Measurements from ENCODE around the gene SLC9A1. TPM values are rescaled to one million over a fixed set of nuclear protein-coding genes. Genes with fewer than 3 reads are reported as not detected.

The SLC9A1 gene
- total RNA-seq, 1 donor from 2014 or later = 21.9 TPM

DNA sequence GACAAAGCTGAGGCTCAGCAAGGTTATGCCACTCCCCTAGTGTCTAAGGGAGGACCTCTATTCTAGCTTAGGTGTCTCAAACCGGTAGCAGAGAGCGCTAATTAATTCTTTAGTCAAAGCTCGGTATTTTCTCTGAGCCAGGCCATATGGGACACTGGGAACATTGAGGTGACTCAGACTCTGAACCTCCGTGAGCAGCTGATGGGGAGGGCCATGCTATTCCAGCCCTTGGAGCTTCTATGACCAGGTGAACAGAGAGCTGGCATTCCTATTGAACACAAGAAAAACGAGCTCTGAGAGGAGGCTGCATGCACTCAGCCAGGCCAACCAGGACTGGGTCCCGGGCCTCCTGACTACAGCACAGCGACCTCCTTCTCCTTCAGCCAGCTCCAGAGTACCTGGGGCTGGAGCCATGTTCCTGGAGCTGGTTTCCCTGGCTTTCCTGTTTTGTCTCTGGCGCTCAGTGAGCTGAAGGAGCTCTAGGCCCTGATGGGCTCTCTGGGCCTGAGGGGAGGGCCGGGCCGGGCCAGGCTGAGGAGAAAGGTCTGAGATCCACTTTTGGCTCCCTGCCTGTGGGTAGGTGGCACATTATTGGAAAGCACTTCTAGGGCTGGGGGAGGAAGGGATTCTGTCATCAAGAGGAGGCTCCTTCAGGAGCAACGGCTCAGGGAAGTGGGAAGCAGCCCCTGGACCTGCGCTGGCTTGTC lies 37.0 kb downstream of the SLC9A1 start:
- TF ChIP-seq, protein P1, sequence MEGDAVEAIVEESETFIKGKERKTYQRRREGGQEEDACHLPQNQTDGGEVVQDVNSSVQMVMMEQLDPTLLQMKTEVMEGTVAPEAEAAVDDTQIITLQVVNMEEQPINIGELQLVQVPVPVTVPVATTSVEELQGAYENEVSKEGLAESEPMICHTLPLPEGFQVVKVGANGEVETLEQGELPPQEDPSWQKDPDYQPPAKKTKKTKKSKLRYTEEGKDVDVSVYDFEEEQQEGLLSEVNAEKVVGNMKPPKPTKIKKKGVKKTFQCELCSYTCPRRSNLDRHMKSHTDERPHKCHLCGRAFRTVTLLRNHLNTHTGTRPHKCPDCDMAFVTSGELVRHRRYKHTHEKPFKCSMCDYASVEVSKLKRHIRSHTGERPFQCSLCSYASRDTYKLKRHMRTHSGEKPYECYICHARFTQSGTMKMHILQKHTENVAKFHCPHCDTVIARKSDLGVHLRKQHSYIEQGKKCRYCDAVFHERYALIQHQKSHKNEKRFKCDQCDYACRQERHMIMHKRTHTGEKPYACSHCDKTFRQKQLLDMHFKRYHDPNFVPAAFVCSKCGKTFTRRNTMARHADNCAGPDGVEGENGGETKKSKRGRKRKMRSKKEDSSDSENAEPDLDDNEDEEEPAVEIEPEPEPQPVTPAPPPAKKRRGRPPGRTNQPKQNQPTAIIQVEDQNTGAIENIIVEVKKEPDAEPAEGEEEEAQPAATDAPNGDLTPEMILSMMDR (conservative IDR thresholded peaks at IDR 0.05; ENCODE audit: low read depth, low read length) = no peak
- H3K4me3 ChIP-seq (ENCODE audit: low read depth, low read length) = no peak overlapping the region
- no peak for DNase-seq (ENCODE audit: low read depth)

DNA sequence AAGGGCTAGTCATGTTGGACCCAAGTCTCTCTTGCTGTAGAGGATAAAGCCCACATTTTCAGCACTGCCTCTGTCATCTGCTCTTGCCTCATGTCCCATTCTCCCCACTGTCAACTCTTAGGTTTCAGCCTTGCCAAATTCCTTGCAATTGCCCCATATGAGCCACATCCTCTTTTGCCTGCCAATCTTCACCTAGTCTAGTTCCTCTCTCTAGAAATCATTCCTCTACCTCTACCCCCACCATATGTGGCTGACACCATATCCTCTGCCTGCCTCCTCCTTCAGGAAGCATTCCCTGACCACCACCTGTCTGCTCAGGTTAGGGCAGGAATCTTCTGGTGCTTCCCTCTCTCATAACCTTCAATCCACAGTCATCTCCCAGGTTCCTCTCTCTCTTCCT lies 38.2 kb downstream of the SLC9A1 start:
- TF ChIP-seq, protein P1 (conservative IDR thresholded peaks at IDR 0.05; ENCODE audit: low read depth, low read length) = no peak
- no peak overlapping the region for H3K4me3 ChIP-seq (ENCODE audit: low read depth, low read length)
- no peak for DNase-seq (ENCODE audit: low read depth)

DNA sequence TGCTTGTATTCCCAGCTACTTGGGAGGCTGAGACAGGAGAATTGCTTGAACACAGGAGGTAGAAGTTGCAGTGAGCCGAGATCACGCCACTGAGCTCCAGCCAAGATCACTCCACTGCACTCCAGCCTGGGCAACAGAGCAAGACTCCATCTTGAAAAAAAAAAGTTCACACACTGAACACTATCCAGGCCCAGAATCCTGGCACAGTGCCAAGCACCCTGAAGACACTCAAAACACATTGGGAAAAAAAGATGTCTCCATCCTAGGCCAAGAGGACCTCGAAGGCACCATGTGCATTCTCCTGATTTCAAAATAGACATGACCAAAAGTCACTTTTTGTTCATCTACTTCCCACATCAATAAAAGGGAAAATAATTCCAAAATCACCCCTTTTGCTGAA lies 38.7 kb downstream of the SLC9A1 start:
- DNase-seq (ENCODE audit: low read depth) = no peak
- H3K4me3 ChIP-seq (ENCODE audit: low read depth, low read length) = no peak overlapping the region

DNA sequence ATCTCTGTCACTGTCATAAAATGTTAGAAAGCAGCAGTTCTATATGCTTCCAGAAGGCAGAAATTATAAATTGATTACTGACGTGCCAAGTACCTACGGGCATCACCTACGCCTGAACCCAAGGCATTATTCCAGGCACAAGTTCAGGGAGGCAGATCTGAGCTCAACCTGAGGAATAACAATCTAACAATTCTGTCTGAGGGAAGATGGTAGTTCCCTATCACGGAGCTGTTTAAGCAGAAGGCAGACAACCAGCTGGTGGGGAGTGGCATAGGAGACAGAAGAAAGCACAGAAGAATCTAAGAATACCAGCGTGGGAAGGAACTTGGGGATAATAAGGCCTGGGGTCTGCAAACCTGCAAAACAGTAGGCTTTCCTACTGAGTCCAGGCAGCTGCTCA lies 40.4 kb downstream of the SLC9A1 start:
- DNase-seq (ENCODE audit: low read depth) = no peak
- TF ChIP-seq, protein P1 (conservative IDR thresholded peaks at IDR 0.05; ENCODE audit: low read depth, low read length) = no peak
- no peak overlapping the region for H3K4me3 ChIP-seq (ENCODE audit: low read depth, low read length)

More for the DNA sequence above, 38.7 kb downstream of the SLC9A1 start:
- TF ChIP-seq, protein P1 (conservative IDR thresholded peaks at IDR 0.05; ENCODE audit: low read depth, low read length) = no peak

DNA sequence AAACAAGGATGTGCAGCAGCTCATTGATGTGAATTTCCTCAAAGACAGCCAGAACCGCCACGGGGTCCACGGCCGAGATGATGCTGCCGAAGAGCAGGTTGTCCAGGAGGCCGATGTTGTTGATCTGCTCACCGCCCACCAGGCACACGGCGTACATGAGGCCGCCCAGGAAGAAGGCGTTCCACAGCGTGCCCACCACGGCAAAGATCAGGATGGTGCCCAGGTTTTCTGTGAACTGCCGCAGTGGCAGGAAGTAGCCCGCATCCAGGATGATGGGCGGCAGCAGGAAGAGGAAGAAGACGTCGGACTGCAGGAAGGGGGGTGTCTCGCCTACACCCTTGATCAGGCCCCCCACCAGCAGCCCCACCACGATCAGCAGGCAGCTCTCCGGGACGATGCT lies 41.1 kb downstream of the SLC9A1 start:
- TF ChIP-seq, protein P1 (conservative IDR thresholded peaks at IDR 0.05; ENCODE audit: low read depth, low read length) = no peak
- DNase-seq (ENCODE audit: low read depth) = no peak
- no peak overlapping the region for H3K4me3 ChIP-seq (ENCODE audit: low read depth, low read length)

DNA sequence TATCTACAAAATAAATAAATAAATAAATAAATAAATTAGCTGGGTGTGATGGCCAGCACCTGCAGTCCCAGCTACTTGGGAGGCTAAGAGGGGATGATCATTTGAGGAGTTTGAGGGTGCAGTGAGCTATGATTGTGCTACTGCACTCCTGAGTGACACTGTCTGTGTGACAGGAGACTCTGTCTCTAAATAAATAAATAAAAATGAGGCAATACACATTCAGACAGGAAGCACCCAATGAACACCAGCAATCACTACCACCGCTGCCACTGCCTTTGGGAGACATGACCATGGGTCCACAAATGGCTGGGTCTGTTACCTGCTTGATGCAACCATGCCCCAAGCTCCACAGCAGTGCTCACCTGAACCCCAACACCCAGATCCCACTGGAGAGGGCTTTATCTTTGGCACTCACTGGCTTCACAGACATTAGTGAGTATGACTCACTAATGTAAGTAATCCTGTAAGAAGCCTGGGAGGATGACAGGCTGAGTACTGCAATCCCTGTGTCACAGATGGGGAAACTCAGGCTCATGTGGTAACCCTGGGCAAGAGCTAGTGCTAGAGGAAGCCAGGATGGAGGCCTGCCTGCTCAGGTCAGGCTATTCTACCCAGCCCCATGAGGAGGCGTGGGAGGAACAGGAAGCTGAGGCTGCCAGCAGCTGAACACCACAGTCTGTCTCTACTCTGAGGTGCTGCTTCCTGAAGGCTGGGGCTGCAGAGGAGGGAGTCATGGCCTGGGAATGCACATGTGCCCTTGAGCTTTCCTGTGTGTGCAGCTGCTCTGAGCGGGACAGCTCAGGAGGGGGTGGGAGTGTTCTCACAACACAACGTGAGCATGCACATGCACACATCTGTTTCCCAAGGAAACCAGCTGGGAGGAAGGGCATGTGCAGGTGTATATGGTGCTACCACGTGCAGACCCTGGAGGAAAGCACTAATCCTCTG lies 43.0 kb downstream of the SLC9A1 start:
- TF ChIP-seq, protein P1 (conservative IDR thresholded peaks at IDR 0.05; ENCODE audit: low read depth, low read length) = peak; percentile 58
- no peak overlapping the region for H3K4me3 ChIP-seq (ENCODE audit: low read depth, low read length)
- peak; percentile 93 for DNase-seq (ENCODE audit: low read depth)
